Measurements from ENCODE around the gene SIAE.

Gene SIAE

GRCh38 chr11:124673333-124674167, at the start of gene SIAE, which contains the start of gene SPA17:
TSS of gene SIAE (minus strand) at chr11:124673739. CDS start at chr11:124673708, 31 bp downstream.
TSS of gene SPA17 (plus strand) at chr11:124673904. CDS start at chr11:124675265, 1,361 bp downstream.
- DNase-seq, result peak; percentile 82

GRCh38 chr11:124722176-124722575, 48.6 kb upstream of the SIAE start:
- no peak for DNase-seq

GRCh38 chr11:124719534-124719933, 46.0 kb upstream of the SIAE start:
- no peak for DNase-seq

GRCh38 chr11:124718801-124719200, 45.3 kb upstream of the SIAE start:
- DNase-seq, result no peak

GRCh38 chr11:124717786-124718651, 44.5 kb upstream of the SIAE start:
- DNase-seq, result no peak

GRCh38 chr11:124717421-124717785, 43.9 kb upstream of the SIAE start:
- no peak for DNase-seq

- DNase-seq, result no peak
These were observed 43.1 kb upstream of the SIAE start for GRCh38 chr11:124716591-124716990.

GRCh38 chr11:124712392-124712791, 38.9 kb upstream of the SIAE start:
- DNase-seq, result no peak

GRCh38 chr11:124707829-124708228, 34.3 kb upstream of the SIAE start:
- no peak for DNase-seq

GRCh38 chr11:124700028-124700427, 26.5 kb upstream of the SIAE start:
- no peak for DNase-seq

GRCh38 chr11:124699547-124699946, 26.0 kb upstream of the SIAE start:
- no peak for DNase-seq

GRCh38 chr11:124693142-124693541, 19.6 kb upstream of the SIAE start:
- no peak for DNase-seq

GRCh38 chr11:124682443-124682842, 8.9 kb upstream of the SIAE start:
- no peak for DNase-seq

GRCh38 chr11:124681421-124681820, 7.9 kb upstream of the SIAE start:
- DNase-seq, result no peak

GRCh38 chr11:124678416-124678815, 4.9 kb upstream of the SIAE start:
- no peak for DNase-seq

GRCh38 chr11:124676386-124676785, 2.8 kb upstream of the SIAE start:
- DNase-seq, result no peak

GRCh38 chr11:124674571-124674970, 1.0 kb upstream of the SIAE start:
- DNase-seq, result no peak

GRCh38 chr11:124674168-124674517, 604 bp upstream of the SIAE start:
- no peak for DNase-seq

- DNase-seq, result no peak
These were observed 863 bp downstream of the SIAE start for GRCh38 chr11:124672536-124673215.

GRCh38 chr11:124670732-124671131, 2.8 kb downstream of the SIAE start:
- no peak for DNase-seq

- DNase-seq, result no peak
These were observed 4.3 kb downstream of the SIAE start for GRCh38 chr11:124669193-124669592.

GRCh38 chr11:124667601-124668000, 5.9 kb downstream of the SIAE start:
- no peak for DNase-seq

GRCh38 chr11:124663861-124664260, 9.7 kb downstream of the SIAE start:
- DNase-seq, result no peak
